SK-N-SH treated with all-trans-retinoic acid at 6 μM for 48 hours (cell line): ENCODE results near the gene SH3BP4.
A peak's percentile ranks its signal among the peaks of the same experiment; 100 is the strongest.

Source experiments
- ATAC-seq: fragments of 200-7000 bp; cut with Tn5 transposase; 3 replicates; pipeline ENCODE4 v1.9.1; 2020; ENCODE audit warnings: mild to moderate bottlenecking, moderate library complexity
- ARNTL ChIP-seq: fragments of 450-650 bp; formaldehyde crosslinking; IDR thresholded peaks from 2 replicates; pipeline ENCODE4 v1.5.0; 2020; ENCODE audit warnings: low read depth, mild to moderate bottlenecking, moderate library complexity, borderline replicate concordance
- BACH2 ChIP-seq: fragments of 250-450 bp; sonication (Bioruptor Pico); IDR thresholded peaks from 2 replicates; pipeline ENCODE4 v1.9.0; 2021; ENCODE audit warnings: mild to moderate bottlenecking, borderline replicate concordance
- CSDC2 ChIP-seq: fragments of 250-450 bp; sonication (Bioruptor Pico); IDR thresholded peaks from 2 replicates; pipeline ENCODE4 v1.5.0; 2020; ENCODE audit warnings: mild to moderate bottlenecking, moderate library complexity
- ESRRG ChIP-seq: fragments of 250-450 bp; sonication (Bioruptor Pico); IDR thresholded peaks from 2 replicates; pipeline ENCODE4 v1.6.1; 2021; ENCODE audit warnings: mild to moderate bottlenecking
- GLIS3 ChIP-seq: fragments of 250-450 bp; sonication (Bioruptor Pico); IDR thresholded peaks from 2 replicates; pipeline ENCODE4 v1.5.0; 2020; ENCODE audit warnings: mild to moderate bottlenecking, moderate library complexity
- ISL1 ChIP-seq: fragments of 250-450 bp; sonication (Bioruptor Pico); IDR thresholded peaks from 2 replicates; pipeline ENCODE4 v2.1.2; 2022; ENCODE audit warnings: mild to moderate bottlenecking, moderate library complexity
- OSR1 ChIP-seq: fragments of 250-450 bp; sonication (Bioruptor Pico); IDR thresholded peaks from 2 replicates; pipeline ENCODE4 v1.8.0; 2022; ENCODE audit warnings: moderate library complexity, mild to moderate bottlenecking, inconsistent platforms
- PPARA ChIP-seq: fragments of 250-450 bp; sonication (Bioruptor Pico); IDR thresholded peaks from 2 replicates; pipeline ENCODE4 v1.5.0; 2020; ENCODE audit warnings: mild to moderate bottlenecking, borderline replicate concordance
- RARB ChIP-seq: fragments of 250-450 bp; sonication (Bioruptor Pico); IDR thresholded peaks from 2 replicates; pipeline ENCODE4 v1.8.0; 2021; ENCODE audit warnings: mild to moderate bottlenecking, moderate library complexity
- SNAI2 ChIP-seq: fragments of 250-450 bp; sonication (Bioruptor Pico); IDR thresholded peaks from 2 replicates; pipeline ENCODE4 v1.5.0; 2020; ENCODE audit warnings: mild to moderate bottlenecking, moderate library complexity
- TCF4 ChIP-seq: fragments of 250-450 bp; sonication (Bioruptor Pico); IDR thresholded peaks from 2 replicates; pipeline ENCODE4 v1.8.0; 2021; ENCODE audit warnings: mild to moderate bottlenecking, moderate library complexity, borderline replicate concordance
- TOX ChIP-seq: fragments of 250-450 bp; sonication (Bioruptor Pico); IDR thresholded peaks from 2 replicates; pipeline ENCODE4 v1.8.0; 2021; ENCODE audit warnings: mild to moderate bottlenecking, moderate library complexity, borderline replicate concordance
- ZC3H10 ChIP-seq: fragments of 250-450 bp; sonication (Bioruptor Pico); IDR thresholded peaks from 2 replicates; pipeline ENCODE4 v1.5.1; 2021; ENCODE audit warnings: mild to moderate bottlenecking, moderate library complexity
- ZFP3 ChIP-seq: fragments of 250-450 bp; sonication (Bioruptor Pico); IDR thresholded peaks from 2 replicates; pipeline ENCODE4 v1.5.0; 2020; ENCODE audit warnings: mild to moderate bottlenecking, moderate library complexity
- ZFP30 ChIP-seq: fragments of 450-650 bp; formaldehyde crosslinking; IDR thresholded peaks from 2 replicates; pipeline ENCODE4 v1.5.0; 2022; ENCODE audit warnings: mild to moderate bottlenecking, moderate library complexity
- ZNF565 ChIP-seq: fragments of 450-650 bp; formaldehyde crosslinking; conservative IDR thresholded peaks from 2 replicates; pipeline ENCODE4 v1.5.0; 2020; ENCODE audit warnings: low read depth, mild to moderate bottlenecking, moderate library complexity
- ZNF70 ChIP-seq: fragments of 450-650 bp; formaldehyde crosslinking; IDR thresholded peaks from 2 replicates; pipeline ENCODE4 v1.5.0; 2020; ENCODE audit warnings: mild to moderate bottlenecking, moderate library complexity
- ZNF8 ChIP-seq: fragments of 450-650 bp; formaldehyde crosslinking; IDR thresholded peaks from 2 replicates; pipeline ENCODE4 v1.5.0; 2020; ENCODE audit warnings: mild to moderate bottlenecking, moderate library complexity
- TF ChIP-seq, protein P1 (sequence below): fragments of 250-450 bp; sonication (Bioruptor Pico); IDR thresholded peaks from 2 replicates; pipeline ENCODE4 v1.5.1; 2020; ENCODE audit warnings: low read depth, mild to moderate bottlenecking, moderate library complexity
- TF ChIP-seq, protein P2 (sequence below): fragments of 250-450 bp; sonication (Bioruptor Pico); IDR thresholded peaks from 2 replicates; pipeline ENCODE4 v1.8.0; 2020; ENCODE audit warnings: mild to moderate bottlenecking, moderate library complexity, borderline replicate concordance
- TF ChIP-seq, protein P3 (sequence below): fragments of 250-450 bp; sonication (Bioruptor Pico); IDR thresholded peaks from 2 replicates; pipeline ENCODE4 v1.8.0; 2021; ENCODE audit warnings: low read depth, mild to moderate bottlenecking, moderate library complexity, borderline replicate concordance
- TF ChIP-seq, protein P4 (sequence below): fragments of 250-450 bp; sonication (Bioruptor Pico); IDR thresholded peaks from 2 replicates; pipeline ENCODE4 v1.5.1; 2021; ENCODE audit warnings: mild to moderate bottlenecking, moderate library complexity

SH3BP4 gene

DNA sequence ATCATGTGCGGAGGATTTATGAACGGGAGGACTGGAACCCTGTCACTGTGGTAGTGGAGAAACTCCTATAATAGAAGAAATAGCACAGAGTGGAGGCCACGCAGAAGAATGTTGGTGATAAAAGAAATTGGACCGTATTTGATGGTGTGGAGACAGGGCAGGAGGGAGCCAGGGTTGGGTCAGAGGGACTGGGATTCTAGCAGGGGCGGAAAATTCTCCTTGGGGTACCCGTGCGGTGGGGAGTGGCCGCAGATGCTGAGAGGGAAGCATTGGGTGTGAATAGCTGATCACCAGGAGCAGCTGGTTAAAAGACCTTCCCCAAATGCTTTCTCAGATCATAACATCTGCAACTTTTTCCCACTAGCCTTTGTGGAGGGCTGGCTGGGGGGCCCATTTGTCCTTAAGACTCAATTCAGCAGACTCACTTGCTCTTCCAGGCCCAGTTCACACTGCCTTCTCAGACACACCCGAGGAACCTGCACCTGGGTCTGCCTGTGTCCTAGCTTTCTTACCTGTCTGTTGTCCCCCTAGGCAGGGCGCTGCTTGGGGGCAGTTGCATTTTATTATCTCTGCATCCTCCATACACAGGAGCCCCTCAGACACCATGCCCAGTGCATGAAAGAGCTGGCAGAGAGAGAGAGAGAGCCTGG lies 7.1 kb downstream of the SH3BP4 start:
- no peak for TF ChIP-seq ZC3H10 (CRISPR knock-in tag)
- no peak for TF ChIP-seq OSR1 (CRISPR knock-in tag)
- TF ChIP-seq TCF4 (CRISPR knock-in tag) = no peak
- TF ChIP-seq TOX (CRISPR knock-in tag) = no peak
- no peak for TF ChIP-seq SNAI2 (CRISPR knock-in tag)
- TF ChIP-seq, protein P1, sequence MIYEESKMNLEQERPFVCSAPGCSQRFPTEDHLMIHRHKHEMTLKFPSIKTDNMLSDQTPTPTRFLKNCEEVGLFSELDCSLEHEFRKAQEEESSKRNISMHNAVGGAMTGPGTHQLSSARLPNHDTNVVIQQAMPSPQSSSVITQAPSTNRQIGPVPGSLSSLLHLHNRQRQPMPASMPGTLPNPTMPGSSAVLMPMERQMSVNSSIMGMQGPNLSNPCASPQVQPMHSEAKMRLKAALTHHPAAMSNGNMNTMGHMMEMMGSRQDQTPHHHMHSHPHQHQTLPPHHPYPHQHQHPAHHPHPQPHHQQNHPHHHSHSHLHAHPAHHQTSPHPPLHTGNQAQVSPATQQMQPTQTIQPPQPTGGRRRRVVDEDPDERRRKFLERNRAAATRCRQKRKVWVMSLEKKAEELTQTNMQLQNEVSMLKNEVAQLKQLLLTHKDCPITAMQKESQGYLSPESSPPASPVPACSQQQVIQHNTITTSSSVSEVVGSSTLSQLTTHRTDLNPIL (CRISPR knock-in tag) = no peak
- TF ChIP-seq ARNTL (CRISPR knock-in tag) = no peak
- no peak; the same call in 2 of the 3 replicates for ATAC-seq

DNA sequence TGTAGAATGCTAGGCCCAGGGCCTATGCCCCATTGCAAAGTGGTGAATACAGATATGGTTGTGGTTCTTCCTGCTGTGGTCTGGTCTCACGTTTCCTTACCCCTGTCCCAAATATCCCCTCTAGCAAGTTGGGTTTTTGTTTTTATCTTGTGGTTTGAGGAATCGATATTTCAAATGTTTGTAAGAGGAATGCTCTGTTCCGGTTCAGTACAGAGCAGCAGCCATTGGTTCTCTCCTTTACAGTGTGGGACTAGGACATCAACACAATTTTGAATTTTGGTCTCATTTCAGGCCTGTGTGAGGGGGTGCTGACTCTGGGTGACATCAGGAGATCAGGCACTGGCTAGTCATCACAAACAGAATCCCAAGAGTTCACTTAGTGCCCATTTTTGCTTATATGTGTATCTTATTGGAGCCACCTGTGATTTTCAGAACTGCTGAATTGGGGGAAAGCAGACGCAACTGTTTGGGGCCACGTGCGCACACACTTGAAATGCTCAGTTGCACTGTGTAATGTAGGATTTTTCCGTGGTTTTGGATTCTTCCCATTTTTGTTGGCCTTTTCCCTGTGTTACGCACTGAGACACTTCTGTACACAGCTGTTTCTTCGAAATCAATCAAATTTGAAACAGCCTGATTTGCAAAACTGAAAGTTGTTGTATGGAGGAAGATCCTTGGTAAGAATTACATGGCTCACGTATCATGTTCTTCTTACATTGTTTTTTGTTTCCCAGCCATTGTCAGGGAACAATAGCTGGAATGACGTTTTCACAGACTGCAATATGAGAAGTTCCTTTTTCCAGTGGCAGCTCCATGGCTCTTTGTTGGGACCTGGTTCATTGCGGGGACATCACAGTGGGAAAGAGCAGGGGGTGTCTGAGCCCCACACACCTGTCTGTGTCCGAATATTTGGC lies 8.6 kb downstream of the SH3BP4 start:
- no peak for ATAC-seq
- TF ChIP-seq ZFP30 (CRISPR knock-in tag) (no peak), TOX (CRISPR knock-in tag) (no peak), BACH2 (CRISPR knock-in tag) (no peak), ARNTL (CRISPR knock-in tag) (no peak), TCF4 (CRISPR knock-in tag) (no peak), OSR1 (CRISPR knock-in tag) (no peak), ZFP3 (CRISPR knock-in tag) (no peak), ZNF70 (no peak), ZNF565 (CRISPR knock-in tag) (no peak), ESRRG (CRISPR knock-in tag) (no peak), CSDC2 (CRISPR knock-in tag) (no peak), RARB (no peak), ISL1 (no peak)
- TF ChIP-seq, protein P2, sequence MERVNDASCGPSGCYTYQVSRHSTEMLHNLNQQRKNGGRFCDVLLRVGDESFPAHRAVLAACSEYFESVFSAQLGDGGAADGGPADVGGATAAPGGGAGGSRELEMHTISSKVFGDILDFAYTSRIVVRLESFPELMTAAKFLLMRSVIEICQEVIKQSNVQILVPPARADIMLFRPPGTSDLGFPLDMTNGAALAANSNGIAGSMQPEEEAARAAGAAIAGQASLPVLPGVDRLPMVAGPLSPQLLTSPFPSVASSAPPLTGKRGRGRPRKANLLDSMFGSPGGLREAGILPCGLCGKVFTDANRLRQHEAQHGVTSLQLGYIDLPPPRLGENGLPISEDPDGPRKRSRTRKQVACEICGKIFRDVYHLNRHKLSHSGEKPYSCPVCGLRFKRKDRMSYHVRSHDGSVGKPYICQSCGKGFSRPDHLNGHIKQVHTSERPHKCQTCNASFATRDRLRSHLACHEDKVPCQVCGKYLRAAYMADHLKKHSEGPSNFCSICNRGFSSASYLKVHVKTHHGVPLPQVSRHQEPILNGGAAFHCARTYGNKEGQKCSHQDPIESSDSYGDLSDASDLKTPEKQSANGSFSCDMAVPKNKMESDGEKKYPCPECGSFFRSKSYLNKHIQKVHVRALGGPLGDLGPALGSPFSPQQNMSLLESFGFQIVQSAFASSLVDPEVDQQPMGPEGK = no peak

DNA sequence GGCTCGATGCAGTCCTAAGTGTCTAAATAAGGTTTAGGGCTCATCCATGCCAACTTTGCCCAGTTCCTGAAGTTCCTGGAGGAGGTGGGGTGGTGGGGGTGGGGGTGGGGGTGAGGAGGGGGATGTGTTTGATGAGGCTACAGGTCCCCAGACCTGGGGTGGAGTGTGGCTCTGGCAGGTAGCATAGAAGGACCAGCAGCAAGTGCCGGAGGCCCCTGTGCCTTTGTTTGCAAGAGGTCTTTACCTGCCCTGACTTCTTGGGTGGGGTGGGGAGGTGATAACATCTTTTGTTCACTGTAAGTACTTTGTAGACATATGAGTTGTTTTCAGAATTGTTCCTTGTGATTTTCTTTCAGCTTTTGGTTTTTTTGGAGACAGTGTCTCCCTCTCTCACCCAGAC lies 10.0 kb downstream of the SH3BP4 start:
- TF ChIP-seq, protein P2 = no peak
- TF ChIP-seq ZNF565 (CRISPR knock-in tag) = no peak
- no peak for ATAC-seq

DNA sequence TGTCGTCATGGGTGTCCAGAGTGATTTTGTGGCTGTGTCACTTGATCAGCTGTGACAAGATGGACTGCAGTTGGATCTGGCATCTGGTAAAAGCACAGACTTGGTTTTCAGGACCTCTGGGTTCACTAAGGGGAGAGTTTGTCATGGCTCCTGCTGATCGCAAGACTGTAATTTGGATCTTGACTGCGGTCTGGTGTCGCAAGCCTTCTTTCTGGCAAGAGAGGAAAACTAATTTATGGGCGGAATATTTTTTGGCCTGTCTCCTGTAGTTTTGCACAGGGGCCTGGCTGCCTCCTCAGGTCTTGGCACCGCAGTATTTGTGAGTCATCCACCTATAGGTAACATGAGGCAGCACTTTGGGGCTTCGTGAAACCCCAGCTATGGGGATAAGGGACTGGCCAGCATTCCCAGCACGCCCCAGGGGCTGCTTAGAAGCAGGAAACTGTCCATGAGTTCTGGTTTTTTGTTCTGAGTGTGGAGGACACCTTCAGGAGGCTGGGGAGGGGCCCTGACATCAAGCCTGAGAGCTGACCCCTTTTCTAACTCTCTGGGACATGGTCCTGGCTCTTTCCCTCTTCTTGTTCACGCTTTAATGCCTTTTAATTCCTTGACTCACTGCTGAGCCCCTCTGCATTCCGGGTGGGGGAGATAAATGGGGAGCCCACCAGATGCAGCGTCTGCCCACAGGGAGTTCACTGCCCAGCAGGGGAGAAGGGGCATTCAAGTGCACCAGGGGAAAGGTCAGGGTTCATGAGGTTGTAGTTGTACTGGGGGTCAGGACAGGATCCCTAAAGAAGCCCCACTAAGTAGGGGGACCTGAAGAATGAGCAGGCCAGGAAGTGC lies 12.2 kb downstream of the SH3BP4 start:
- TF ChIP-seq PPARA (CRISPR knock-in tag) (no peak), GLIS3 (CRISPR knock-in tag) (no peak), CSDC2 (CRISPR knock-in tag) (0 out of 2 replicates have a peak, but pooled peaks have one; percentile 11), ZNF8 (CRISPR knock-in tag) (no peak), ARNTL (CRISPR knock-in tag) (no peak)
- TF ChIP-seq, protein P3, sequence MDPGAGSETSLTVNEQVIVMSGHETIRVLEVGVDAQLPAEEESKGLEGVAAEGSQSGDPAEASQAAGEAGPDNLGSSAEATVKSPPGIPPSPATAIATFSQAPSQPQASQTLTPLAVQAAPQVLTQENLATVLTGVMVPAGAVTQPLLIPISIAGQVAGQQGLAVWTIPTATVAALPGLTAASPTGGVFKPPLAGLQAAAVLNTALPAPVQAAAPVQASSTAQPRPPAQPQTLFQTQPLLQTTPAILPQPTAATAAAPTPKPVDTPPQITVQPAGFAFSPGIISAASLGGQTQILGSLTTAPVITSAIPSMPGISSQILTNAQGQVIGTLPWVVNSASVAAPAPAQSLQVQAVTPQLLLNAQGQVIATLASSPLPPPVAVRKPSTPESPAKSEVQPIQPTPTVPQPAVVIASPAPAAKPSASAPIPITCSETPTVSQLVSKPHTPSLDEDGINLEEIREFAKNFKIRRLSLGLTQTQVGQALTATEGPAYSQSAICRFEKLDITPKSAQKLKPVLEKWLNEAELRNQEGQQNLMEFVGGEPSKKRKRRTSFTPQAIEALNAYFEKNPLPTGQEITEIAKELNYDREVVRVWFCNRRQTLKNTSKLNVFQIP (CRISPR knock-in tag) = no peak
- TF ChIP-seq, protein P2 = no peak
- TF ChIP-seq, protein P4, sequence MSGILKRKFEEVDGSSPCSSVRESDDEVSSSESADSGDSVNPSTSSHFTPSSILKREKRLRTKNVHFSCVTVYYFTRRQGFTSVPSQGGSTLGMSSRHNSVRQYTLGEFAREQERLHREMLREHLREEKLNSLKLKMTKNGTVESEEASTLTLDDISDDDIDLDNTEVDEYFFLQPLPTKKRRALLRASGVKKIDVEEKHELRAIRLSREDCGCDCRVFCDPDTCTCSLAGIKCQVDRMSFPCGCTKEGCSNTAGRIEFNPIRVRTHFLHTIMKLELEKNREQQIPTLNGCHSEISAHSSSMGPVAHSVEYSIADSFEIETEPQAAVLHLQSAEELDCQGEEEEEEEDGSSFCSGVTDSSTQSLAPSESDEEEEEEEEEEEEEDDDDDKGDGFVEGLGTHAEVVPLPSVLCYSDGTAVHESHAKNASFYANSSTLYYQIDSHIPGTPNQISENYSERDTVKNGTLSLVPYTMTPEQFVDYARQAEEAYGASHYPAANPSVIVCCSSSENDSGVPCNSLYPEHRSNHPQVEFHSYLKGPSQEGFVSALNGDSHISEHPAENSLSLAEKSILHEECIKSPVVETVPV (CRISPR knock-in tag) = no peak
- TF ChIP-seq, all 23 proteins: peak for 1
- peak; percentile 71 for ATAC-seq
